HL-60/S4 treated with retinoic acid at 250 ng/mL for 4 days and 3 days (cell line): ENCODE measurements around the gene SLC16A10.

ENCODE experiments used
- in situ Hi-C: fragments of 300-500 bp; cut with MboI; formaldehyde crosslinking; loops from 2 replicates; pipeline ENCODE4 v1.7.0; 2022; ENCODE audit warnings: low sequenced_read_pairs

SLC16A10 gene

DNA sequence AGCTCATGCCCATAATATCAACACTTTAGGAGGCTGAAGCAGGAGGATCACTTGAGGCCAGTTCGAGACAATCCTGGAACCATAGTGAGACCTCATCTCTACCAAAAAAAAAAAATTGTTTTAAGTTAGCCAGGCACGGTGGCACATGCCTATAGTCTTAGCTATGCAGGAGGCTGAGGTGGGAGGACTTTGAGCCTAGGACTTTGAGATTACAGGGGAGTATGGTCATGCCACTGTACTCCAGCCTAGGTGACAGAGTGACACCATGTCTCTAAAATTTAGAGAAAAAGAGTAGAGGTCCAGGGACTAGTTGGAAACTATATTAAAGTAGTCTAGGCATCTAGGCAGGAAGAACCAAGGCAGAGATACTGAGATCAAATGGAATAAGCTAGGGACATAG is 121.6 kb downstream of the SLC16A10 start:
- in situ Hi-C loops, result loop anchor here (25.0 kb wide), 1 partner anchor 672 kb away; no protein-coding TSS in a partner anchor

- in situ Hi-C loops, result loop anchor here (25.0 kb wide), 1 partner anchor 673 kb away; no protein-coding TSS in a partner anchor
Observed at GRCh38 chr6:111210194-111210728, 123.0 kb downstream of the SLC16A10 start.

DNA sequence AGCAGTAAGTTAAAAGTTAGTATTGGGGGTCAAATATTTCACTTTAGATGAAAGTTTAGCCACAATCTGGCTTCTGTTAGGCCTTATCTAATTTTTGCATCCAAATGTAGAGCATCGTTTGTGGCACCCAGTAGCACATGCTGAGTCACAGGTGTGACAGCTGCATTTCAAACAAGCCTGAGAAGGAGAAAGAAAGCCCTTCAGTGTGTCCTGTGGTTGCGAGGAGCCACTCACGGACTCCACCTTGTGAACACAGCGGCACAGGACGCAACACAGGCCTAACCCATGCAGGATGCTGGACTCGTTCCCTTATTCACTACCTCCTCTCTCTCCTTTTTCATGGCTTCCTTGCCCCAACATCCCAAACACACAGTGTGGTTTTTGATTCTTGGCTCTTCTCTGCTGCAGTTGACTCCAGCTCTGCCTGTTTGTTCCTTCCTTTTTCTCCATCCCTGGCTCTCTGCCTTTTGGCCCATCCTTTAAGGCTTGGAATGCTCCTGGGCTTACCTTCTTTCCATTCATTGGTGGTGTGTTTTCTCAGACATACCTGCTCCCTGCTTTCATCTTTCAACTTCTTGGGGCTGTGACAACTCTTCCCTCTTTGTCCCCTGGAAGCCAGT is 124.2 kb downstream of the SLC16A10 start:
- in situ Hi-C loops, result loop anchor here (25.0 kb wide), 1 partner anchor 674 kb away; no protein-coding TSS in a partner anchor

- in situ Hi-C loops, result loop anchor here (25.0 kb wide), 1 partner anchor 675 kb away; no protein-coding TSS in a partner anchor
Observed at GRCh38 chr6:111212625-111213024, 125.3 kb downstream of the SLC16A10 start.

GRCh38 chr6:111215131-111215530 is 127.8 kb downstream of the SLC16A10 start:
- in situ Hi-C loops, result loop anchor here (25.0 kb wide), 1 partner anchor 678 kb away; no protein-coding TSS in a partner anchor

- in situ Hi-C loops, result loop anchor here (25.0 kb wide), 1 partner anchor 682 kb away; no protein-coding TSS in a partner anchor
Observed at GRCh38 chr6:111219785-111220184, 132.5 kb downstream of the SLC16A10 start.

DNA sequence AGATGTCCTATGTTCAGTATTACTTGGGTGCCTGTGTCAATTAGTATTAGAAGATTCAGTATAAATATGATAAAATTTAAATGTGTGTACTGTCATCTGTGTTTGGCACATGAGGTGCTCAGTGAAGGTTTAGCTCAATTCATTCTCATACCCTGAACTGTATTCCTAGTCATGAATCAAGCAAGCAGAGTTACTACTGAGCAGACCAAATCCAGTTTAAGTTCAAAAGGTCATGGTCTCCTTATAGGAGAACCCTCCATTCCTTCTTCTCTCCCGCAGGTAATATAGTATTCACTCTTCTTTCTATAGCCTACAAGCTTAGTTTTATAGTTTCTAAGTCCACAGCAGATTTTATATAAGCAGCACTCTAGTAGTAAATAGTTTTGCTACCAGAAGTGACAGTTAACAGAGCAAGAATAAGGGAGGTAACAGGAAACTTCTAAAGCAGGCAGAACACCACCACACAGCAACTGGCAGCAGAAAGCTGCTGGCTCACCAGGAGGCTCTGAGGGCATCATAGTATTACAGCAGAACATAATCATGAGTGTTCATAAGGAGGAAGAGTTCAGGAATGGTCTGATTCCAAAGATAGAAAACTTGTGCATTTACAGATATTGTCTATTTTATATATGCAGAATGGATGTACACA is 133.2 kb downstream of the SLC16A10 start:
- in situ Hi-C loops, result loop anchor here (25.0 kb wide), 1 partner anchor 683 kb away; no protein-coding TSS in a partner anchor

- in situ Hi-C loops, result loop anchor here (25.0 kb wide), 1 partner anchor 685 kb away; no protein-coding TSS in a partner anchor
Observed at GRCh38 chr6:111221804-111222203, 134.5 kb downstream of the SLC16A10 start.

- in situ Hi-C loops, result loop anchor here (25.0 kb wide), 1 partner anchor 685 kb away; no protein-coding TSS in a partner anchor
Observed at GRCh38 chr6:111222341-111222740, 135.0 kb downstream of the SLC16A10 start.

DNA sequence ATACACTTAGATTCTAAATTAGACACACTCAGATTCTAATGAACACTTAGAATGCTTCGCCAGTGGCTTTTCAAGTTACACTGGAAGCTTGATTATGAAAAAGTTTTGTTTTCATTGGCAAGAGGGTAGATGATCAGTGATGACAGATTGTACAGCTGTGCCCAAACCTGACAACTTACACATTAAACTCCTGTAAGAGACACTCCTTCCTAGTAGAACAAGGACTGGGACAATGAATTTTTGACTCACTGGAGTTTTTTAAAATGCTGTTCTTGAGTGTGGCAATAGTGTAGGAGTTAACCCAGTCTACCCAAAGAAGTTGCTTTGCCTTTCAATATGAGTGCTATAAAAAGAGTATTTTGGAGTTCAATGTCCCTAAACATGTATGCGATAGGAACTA is 140.8 kb downstream of the SLC16A10 start:
- in situ Hi-C loops, result no loop called here

DNA sequence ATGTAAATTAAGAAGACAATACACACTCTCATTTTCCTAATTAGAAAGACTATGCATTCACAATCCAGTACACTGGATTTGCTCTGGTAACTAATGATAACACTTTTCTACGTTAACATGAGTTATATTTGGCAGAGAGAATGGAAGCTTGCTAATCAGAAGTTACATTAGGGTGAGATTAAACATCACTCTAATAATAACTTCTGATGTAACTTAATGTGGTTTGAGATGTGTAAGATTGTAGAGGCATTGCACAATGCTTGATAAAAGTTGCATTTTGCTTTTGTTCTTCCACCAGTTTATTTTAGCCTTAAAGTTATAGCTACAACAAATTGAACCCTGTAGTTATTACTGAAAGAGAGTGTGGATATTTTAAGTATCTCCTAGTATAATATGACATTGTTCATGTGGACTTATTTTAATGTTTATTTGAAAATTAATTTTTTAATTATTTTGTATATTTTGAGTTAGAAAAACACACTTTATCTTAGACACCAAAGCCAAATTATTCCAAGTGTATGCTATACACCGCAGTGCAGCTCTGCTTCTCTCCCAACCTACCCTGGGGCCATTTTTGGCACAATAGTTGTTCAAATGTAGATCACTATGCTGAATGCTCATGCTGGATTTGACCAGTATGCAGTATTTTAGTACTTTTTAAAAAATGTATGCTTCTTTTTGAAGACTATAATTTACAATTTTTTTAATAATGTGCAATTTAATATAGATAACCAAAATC is 143.2 kb downstream of the SLC16A10 start:
- in situ Hi-C loops, result no loop called here

DNA sequence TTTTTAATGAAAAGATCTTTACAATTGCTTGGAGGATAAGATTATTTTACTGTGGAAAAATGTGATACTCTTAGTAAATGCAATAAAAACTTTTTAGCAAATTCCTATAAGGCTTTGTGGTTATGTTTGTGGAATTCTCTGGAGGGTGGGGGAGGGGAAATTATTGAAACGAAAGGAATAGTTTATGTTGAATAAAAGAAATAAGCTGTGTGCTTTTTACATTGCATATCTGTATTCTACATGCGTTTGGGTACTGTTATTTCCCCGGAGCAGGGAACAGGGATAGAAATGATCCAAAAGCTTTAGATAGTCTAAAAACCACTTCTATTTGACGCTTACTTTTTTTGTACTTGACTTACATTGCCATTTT is 143.8 kb downstream of the SLC16A10 start:
- in situ Hi-C loops, result no loop called here

- in situ Hi-C loops, result no loop called here
Observed at GRCh38 chr6:111237852-111238251, 150.5 kb downstream of the SLC16A10 start.

- in situ Hi-C loops, result no loop called here
Observed at GRCh38 chr6:111238464-111239119, 151.3 kb downstream of the SLC16A10 start.

- in situ Hi-C loops, result no loop called here
Observed at GRCh38 chr6:111239461-111239860, 152.2 kb downstream of the SLC16A10 start.

DNA sequence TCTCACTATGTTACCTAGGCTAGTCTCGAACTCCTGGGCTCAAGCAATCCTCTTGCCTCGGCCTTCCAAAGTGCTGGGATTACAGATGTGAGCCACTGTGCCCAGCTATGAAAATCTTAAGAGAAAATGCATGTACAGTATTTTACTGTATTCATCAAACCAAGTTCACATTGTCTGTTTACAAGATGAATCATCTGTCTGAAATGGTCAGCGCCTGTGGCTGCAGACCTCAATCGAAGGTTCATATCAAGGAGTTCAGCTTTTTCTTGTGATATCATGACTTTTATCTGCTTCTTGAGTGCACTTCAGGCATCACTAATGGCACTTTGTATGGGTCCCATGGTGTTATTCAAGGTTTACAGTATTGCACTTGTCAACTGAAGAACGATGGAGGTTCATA is 155.1 kb downstream of the SLC16A10 start:
- in situ Hi-C loops, result no loop called here

DNA sequence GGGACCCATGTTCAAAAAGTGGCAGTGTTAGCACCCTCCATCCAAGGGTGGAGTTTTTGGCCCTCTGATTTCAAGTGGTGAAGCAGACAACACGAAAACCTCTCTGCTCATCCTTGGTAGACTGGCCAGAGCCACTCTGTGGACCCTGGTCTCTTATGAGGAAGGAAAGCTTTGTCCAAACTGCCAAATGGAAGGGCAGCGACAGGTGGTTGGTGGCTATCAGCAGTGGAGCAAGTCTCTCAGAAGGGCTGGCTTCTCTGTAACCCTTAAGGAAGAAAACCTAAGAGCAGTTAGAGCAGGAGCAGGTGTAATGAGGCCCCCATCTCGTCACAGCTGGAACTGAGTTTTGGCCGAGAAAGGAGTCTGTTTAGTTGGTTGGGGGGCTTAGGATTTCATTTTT is 155.8 kb downstream of the SLC16A10 start:
- in situ Hi-C loops, result no loop called here

DNA sequence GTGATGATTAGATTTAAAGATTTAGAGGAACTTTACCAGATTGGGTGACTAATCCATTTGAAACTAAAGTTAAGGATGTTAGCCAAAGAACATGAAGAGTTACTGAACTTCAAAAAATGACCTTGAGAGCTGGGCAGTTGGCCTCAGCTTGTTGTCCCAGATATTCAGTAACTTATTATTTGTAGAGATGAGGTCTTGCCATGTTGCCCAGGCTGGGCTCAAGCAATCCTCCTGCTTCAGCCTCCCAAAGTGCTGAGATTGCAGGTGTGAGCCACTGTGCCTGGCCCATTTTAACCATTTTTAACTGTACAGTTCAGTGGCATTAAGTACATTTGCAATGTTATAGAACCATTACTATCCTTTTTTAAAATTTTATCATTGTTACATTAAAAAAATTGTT is 161.5 kb downstream of the SLC16A10 start:
- in situ Hi-C loops, result no loop called here

DNA sequence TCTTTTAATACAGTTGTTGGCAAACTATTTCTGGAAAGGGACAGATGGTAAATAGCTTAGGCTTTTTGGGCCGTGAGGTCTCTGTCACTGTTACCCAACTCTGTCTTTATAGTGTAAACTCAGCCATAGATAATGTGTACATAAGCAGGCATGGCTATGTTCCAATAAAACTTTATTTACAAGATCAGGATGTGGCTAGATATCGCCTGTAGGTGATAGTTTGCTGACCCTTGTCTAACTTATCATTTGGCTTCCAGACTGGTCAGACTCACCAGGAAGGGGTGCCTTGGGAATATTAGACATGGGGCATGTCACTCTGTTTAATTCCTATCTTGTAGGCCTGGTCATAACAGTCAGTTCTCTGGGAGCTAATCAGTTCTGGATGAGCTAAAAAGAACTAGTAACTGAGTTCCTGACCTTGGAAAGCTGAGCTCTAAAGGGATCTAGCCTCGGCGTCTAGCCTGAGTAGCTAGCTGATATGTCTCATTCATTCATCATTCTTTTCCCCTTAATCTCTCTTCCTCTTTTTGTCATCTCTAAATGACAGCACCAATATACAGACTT is 163.6 kb downstream of the SLC16A10 start:
- in situ Hi-C loops, result loop anchor here (10.0 kb wide), 1 partner anchor 394 kb away; no protein-coding TSS in a partner anchor

DNA sequence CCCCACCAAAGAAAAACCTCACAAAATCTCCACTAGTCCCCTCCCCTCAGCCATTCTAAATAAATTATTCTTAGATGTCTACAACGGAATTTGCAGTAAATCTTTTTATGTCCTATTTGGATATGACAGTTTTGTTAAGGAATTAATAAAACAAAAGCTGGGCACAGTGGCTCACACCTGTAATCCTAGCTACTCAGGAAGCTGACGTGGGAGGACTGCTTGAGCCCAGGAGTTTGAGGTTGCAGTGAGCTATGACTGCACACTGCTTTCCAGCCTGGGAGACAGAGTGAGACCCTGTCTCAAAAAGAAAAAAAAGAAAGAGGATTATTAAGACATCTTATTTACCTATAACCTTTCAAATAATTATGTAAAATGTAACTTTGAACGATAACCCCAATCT is 165.4 kb downstream of the SLC16A10 start:
- in situ Hi-C loops, result loop anchor here (10.0 kb wide), 1 partner anchor 392 kb away; no protein-coding TSS in a partner anchor
